GM12875 (cell line): Measurements from ENCODE around the gene GAA.

Source experiments
- H3K4me3 ChIP-seq: one replicate; pipeline ENCODE4 v1.5.1; 2011; ENCODE audit warnings: low read depth, low read length, control low read depth
- CTCF ChIP-seq: IDR thresholded peaks from 2 replicates; pipeline ENCODE4 v1.5.1; 2011; ENCODE audit warnings: low read depth, mild to moderate bottlenecking, control low read depth, inconsistent platforms, low read length, moderate library complexity, borderline replicate concordance; ENCODE audit not compliant: insufficient read depth

Gene GAA

GRCh38 chr17:80130992-80131391, 29.6 kb downstream of the GAA start:
- H3K4me3 ChIP-seq = no peak overlapping the region
- TF ChIP-seq CTCF = no peak

DNA sequence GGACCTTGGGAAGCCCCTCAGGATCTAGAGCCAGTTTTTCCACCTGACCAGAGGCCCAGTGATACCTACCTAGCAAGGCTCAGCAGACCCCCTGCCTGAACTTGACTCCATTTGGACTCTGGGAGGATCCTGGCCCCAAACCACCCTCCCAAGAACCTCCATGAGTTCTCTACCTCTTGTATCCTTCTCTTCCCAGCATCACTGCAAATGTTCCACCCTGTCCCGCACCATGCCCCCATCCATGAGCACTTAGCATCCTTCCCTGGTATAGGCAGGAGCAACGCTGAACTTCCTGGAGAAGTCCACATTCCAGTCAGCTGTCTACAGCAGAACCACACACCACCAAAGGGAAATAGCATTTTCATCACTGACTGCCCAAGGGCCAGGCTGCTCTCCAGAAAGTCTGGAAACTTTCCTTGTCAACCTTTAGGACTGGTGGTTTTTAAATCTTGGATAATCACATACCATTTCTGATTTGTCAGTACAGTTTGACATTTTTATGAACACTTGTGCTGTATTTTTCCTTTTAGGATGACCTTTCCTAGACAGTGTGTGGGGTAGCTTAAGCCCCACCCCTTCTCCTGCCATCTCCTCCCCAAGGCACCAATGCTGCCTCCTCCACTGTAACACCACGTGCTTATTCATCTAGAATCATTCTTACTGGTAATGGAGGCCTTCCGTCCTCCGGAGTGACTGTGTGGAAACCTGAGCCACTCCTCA, 31.7 kb downstream of the GAA start:
- H3K4me3 ChIP-seq = no peak overlapping the region
- TF ChIP-seq CTCF = no peak

DNA sequence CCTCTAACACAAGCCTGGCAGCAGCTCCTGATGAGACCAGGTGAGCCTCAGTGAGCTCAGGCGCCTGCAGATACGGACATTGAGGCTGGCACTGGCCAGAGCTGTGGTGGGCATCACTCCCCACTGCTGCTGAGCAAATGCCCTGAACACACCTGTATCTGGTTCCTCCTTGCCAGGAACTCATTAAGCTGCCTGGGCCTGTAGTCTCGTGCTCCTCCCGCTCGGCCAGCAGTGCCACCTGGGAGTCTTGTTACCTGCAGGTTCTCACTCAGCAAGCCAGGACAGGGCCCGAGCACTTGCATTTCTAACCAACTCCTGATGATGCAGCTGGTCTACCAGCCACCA, 32.2 kb downstream of the GAA start:
- no peak overlapping the region for H3K4me3 ChIP-seq
- no peak for TF ChIP-seq CTCF

DNA sequence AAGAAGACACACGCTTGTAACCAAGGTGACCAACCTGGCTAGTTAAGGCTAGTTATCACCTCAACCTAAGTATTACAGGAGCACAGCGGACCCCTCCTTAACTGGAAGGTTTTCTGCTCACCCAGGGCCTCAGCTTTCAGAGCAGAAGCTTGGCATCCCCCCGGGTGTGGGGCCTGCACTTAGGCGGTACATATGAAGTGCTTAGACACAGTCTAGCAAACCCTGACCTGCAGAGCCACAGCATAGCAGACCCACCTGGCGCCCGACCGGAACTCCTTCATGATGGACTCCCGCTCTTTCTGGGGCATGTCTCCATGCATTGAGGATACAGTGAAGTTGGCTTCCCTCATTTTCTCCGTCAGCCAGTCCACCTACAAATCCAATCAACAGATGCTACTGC, 35.8 kb downstream of the GAA start:
- no peak for TF ChIP-seq CTCF

DNA sequence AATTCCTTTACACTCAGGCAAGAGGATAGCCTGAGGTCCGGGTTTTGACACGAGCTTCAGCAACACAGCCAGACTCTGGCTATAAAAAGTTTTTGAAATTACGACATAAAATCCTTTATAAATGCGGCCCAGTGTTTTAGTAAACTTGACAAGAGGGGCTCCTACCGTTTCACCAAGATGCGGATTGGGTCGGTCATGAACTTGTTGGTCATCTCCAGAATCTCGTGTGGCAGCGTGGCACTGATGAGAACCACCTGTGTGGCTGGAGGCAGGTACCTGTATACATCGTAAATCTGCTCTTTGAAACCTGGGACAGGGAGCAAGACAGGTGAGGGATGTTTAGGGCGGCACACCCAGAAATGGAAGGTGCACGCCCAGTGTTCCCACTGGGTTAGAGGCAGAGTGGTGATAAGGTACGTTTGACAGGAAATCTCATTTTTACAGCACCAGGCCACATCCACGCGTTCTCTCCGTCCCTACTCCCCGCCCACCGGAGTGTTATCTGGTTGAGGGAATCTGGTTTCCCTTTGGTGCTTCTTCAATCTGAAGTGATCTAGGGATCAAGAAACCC, 37.6 kb downstream of the GAA start:
- H3K4me3 ChIP-seq = no peak overlapping the region
- TF ChIP-seq CTCF = no peak

More for the DNA sequence above, 35.8 kb downstream of the GAA start:
- H3K4me3 ChIP-seq = no peak overlapping the region

DNA sequence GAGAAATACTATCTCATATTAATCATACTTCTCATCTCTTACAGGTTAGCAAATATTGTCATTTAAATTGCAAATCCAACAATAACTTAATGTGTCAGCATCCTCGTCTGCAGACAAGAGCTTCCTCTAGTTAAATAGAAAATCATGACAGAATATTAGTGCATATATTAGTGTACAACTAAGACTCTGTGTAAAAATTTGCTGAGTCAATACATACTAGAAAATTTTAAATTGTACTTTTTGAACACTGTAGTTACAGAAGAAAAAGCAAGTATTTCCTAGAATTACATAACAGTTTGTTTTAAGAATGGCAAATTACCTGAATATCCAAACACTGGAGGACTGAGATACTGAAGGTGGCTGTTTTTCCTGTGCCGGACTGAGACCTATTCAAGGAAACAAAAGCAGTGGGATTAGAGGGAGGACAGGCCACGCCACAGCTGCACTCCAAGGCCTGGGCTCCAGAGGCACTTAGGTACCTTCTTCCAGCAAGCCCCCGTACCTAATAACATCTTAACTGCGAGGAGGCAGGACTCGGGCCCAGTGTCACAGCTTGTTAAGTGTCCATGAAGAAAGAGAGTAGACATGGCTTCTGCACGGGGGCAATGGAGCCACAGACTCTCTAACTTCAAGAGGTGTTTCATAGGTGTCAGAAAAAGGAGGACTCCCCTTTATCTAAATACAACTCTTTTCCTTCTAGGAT, 40.2 kb downstream of the GAA start:
- no peak for TF ChIP-seq CTCF
- no peak overlapping the region for H3K4me3 ChIP-seq

- no peak for TF ChIP-seq CTCF
- H3K4me3 ChIP-seq = no peak overlapping the region
These were observed 41.5 kb downstream of the GAA start for GRCh38 chr17:80142929-80143328.
